ENCODE data around the gene MOGAT1.
A peak's percentile ranks its signal among the peaks of the same experiment; 100 is the strongest.

MOGAT1 gene

GRCh38 chr2:222671259-222672067, at the start of gene MOGAT1:
Gene MOGAT1 (plus strand): TSS chr2:222671658. CDS start chr2:222671786, 128 bp downstream.
- no peak for DNase-seq

- DNase-seq = no peak
These were observed 49.6 kb upstream of the MOGAT1 start for GRCh38 chr2:222621893-222622292.

DNA sequence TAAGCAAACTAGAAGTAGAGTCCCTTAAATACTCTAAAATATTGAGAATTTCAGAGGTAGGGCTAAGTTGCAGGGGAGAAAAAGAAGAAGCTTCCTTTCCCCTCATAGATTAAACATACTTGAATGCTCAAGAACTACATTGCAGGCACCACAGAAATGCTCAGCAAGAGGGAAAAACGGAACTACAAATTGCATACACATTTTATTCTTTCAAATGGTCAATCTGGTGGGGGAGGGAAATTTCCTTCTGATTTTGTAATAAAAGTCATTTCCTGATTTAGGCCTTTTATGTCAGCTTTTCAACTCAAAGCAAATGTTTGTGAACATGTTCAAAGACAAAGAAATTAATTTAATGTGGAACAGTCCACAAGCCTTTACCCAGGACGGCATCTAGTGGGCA, 48.5 kb upstream of the MOGAT1 start:
- no peak for DNase-seq

GRCh38 chr2:222623756-222624309, 47.6 kb upstream of the MOGAT1 start:
- DNase-seq = no peak

GRCh38 chr2:222627764-222628163, 43.7 kb upstream of the MOGAT1 start:
- no peak for DNase-seq

DNA sequence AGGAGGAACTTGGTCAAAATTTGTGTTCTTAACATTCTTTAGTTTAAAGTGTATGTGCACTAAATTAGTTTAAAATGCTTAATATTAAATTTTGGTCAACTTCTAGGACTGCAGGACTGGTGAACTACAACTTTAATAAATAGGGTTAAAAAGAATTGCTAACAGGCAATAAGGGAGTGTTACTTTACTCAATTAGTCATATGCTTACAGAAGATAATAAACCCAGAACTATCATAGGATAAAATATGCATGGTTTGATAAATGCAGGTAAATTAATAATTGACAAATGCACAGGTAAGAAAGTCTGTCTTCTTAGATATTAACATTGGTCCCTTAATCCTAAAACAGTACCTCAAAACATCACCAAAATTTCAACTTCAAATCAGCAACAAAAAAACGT, 36.2 kb upstream of the MOGAT1 start:
- no peak for DNase-seq

GRCh38 chr2:222637067-222637466, 34.4 kb upstream of the MOGAT1 start:
- DNase-seq = no peak

DNA sequence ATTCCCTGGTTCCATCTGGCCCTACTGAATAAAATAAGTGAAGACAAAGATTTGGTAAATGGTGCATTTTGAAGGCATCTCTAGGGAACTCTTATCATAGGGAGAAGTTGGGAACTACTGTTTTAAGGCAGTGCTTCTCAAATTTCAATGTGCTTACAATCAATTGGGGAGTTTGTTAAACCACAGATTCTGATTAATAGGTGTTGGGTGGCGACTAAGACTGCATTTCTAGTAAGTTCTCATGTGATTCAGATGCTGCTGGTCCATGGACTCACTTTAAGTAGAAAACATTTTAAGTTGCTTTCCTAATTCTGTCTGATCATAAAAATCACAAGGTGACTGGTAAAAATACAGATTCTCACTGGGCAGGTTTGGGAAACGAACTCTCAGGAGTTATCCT, 30.1 kb upstream of the MOGAT1 start:
- no peak for DNase-seq

DNA sequence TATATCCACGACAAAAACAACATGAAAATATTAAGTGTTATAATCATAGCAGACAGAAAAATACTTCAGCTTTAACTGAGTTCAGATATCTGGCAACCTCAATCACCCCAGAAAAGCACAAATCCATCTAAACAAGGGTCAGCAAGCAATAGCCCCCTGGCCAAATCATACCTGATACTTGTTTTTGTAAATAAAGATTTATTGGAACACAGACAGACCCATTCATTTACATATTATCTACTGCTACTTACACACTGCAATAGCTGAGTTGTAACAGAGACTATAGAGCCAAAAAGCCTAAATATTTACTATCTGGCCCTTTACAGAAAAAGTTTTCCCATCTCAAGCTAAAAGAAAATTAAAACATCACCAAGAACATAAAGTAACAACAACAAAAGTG, 28.3 kb upstream of the MOGAT1 start:
- no peak for DNase-seq

- no peak for DNase-seq
These were observed 25.4 kb upstream of the MOGAT1 start for GRCh38 chr2:222646008-222646407.

DNA sequence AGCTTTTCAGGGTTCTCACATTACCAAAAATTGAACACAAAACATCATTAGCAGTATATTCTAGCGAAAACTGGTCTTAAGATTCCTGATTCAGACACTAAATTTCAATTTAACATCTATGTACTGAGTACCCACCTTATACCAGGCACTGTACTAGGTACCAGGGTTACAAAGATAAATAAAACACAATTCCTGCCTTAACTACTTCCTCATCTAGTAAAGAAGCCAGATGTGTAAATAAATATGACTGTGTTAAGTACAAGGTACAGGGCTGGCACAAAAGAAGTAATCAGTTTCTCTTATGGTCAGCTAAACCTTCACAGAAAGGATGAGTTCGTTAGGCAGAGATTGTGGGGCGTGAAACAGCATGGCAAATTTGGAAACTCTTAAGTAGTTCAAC, 21.7 kb upstream of the MOGAT1 start:
- DNase-seq = no peak

- DNase-seq = no peak
These were observed 19.6 kb upstream of the MOGAT1 start for GRCh38 chr2:222651718-222652418.

- no peak for DNase-seq
These were observed 18.8 kb upstream of the MOGAT1 start for GRCh38 chr2:222652491-222653255.

DNA sequence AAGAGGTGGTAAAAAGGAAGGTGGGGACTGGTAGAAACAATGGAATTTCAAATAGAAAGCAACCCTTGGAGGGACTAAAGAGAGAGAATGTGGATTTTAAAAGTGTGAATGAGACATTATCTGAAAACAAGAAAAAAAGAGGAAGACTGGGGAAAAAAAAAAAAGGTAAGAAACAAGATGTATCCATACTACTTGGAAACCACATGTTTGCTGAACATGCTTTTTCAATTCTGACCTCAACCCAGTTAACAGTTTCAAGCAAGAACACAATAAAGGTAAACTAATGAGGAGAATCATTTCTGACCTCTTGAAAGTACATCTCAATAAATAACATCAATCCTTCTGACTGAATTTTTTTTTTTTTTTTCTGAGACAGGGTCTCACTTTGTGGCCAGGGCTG, 18.2 kb upstream of the MOGAT1 start:
- DNase-seq = no peak

DNA sequence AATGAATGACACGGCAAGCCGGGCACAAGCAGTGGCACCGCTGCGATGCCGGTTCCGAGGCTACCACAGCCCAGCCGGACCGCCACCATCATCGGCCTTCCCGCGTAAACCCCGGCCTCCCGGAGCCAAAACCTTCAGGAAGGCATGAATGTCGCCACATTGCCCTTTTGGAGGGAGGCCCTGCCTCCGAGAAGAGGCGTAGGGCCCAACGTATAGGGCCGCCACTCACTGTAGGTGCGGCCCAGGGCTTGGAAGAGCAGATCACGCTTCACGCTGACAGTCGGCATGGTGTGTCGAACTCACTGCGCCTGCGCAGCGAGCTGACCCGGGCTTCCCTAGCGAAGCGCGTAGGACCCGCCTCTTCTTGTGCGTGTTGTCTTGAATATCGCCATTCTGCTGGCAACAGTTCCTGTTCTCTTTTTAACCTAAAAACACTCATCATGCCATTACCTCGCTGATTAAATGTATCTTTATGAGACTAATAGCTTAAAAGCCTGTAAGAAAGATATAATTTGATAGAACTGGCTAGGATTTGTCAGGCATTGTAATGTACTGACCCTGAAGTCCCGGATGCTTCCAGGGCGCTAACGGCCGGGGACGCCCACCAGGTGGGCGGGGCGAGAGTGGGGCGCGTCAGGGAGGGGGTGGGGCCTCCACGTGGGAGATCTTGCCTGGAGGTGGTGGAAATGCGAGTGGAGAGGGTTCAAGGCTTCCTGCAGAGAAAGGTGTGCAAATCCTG, 15.5 kb upstream of the MOGAT1 start, which contains the start of gene FARSB:
TSS of gene FARSB (minus strand) at position 306 of the 739 bp plus-strand sequence. CDS start at position 287, 19 bp downstream.
- peak; percentile 85 for DNase-seq

- no peak for DNase-seq
These were observed 14.7 kb upstream of the MOGAT1 start for GRCh38 chr2:222656526-222657446.

GRCh38 chr2:222663479-222663878, 8.0 kb upstream of the MOGAT1 start:
- no peak for DNase-seq

DNA sequence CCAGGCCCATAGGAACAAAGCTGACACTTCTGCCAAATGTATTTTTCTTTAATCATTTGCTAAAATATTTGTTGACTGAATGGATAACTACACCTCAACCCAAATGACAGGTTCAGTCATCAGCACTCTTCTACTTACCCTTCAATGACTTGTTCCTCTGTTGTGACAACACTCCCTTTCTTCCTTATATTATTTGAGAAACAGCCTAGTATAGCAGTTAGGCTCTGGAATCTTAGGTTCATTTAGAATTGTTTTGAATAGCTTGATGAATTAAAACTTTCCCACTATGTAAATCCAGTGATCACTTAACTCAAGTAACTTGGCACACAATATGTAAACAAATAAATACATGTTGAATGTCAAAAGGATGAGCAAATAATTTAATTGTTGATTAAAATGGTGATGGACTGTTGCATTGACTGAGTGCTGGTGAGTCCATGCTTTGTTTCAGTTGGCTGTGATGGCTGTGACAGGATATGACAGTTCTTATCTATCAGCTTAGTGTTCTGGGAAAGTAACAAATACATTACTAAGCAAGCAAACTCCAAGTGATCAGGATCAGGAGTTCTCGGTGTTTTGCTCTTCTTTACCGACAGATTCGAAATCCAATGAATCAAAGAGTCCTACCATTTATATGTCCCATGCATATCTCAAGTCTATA, 2.8 kb upstream of the MOGAT1 start:
- no peak for DNase-seq

DNA sequence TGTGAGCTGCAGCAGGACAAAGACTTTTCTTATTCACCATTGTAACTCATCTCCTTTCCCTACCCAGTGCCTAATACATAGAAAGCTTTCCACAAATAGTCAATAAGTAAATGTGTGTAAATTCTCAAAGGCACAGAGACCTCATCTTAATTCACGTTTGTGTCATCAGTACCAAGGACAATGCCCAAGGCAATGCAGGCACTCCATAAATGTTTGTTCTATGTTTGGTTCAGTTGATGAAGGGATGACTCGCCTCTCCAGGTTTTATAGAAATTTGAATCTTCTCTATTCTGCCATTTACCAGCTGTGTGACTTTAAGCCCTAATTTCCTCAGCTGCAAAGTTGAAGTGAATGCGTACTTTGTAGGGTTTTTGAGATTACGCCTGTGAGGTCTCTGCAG, 2.1 kb upstream of the MOGAT1 start:
- no peak for DNase-seq

- no peak for DNase-seq
These were observed 1.0 kb upstream of the MOGAT1 start for GRCh38 chr2:222670191-222671038.

Measured in T1000 (cell line).